HepG2 (cell line): Measurements from ENCODE around the gene KMT2E. TPM values are rescaled to one million over a fixed set of nuclear protein-coding genes. Genes with fewer than 3 reads are reported as not detected.

Experiments used
- ATAC-seq: fragments of 200-7000 bp; cut with Tn5 transposase; 3 replicates; pipeline ENCODE4 v1.9.1; 2020; ENCODE audit warnings: mild to moderate bottlenecking, moderate library complexity
- BruUV-seq: library from RNA; stranded (reverse); fragments of 400-500 nt; replicated peaks from 2 replicates; lab custom pipeline; 2021; lab: Mats Ljungman, UMichigan
- CTCF ChIA-PET: fragments of 300-600 bp; formaldehyde crosslinking; extraction: SDS; loops from one replicate; lab custom pipeline; 2021; ENCODE audit warnings: low total read pairs, inconsistent platforms, low intra/inter-chr PET ratio; lab: Yijun Ruan, JAX
- POLR2A ChIA-PET: fragments of 350-600 bp; sonication (Branson Sonifier 250); formaldehyde crosslinking; loops from one replicate; lab custom pipeline; 2020; ENCODE audit warnings: antibody characterized with exemption, inconsistent platforms; lab: Yijun Ruan, JAX
- DNase-seq: peaks from one replicate; pipeline ENCODE4 v3.0.0-alpha.2; 2015; ENCODE audit warnings: low spot score
- FAIRE-seq: peaks from 3 replicates; lab custom pipeline; 2011; peaks lifted over from hg19 to GRCh38; lab: Jason Lieb, UNC
- H2AFZ ChIP-seq: one replicate; pipeline ENCODE4 v1.6.1; 2011; ENCODE audit warnings: low read length, inconsistent platforms
- H3K27ac ChIP-seq: fragments of 300-600 bp; 3 replicates; pipeline ENCODE4 v1.8.0; 2011; ENCODE audit warnings: mixed run types, mild to moderate bottlenecking, mixed read lengths, low read length, inconsistent platforms; ENCODE audit not compliant: insufficient read depth; ENCODE audit errors: extremely low read length
- H3K27me3 ChIP-seq, 2 experiments: fragments of 200-600 bp in 1 of 2; 2 replicates in 1 of 2; 3 replicates in 1 of 2; pipeline versions ENCODE4 v1.6.0 to v1.8.0; 2011; ENCODE audit warnings: low read length in 2 of 2, mild to moderate bottlenecking in 2 of 2, moderate library complexity in 2 of 2, inconsistent platforms in 1 of 2; ENCODE audit not compliant: insufficient read depth in 2 of 2, control insufficient read depth in 1 of 2
- H3K36me3 ChIP-seq, 2 experiments: fragments of 200-600 bp in 1 of 2; replicated peaks in 1 of 2; 2 replicates in 1 of 2; 3 replicates in 1 of 2; pipeline versions ENCODE4 v1.5.1 to v1.8.0; 2011; ENCODE audit warnings: low read length in 2 of 2, inconsistent platforms in 1 of 2; ENCODE audit not compliant: insufficient read depth in 2 of 2, control insufficient read depth in 1 of 2
- H3K4me1 ChIP-seq: 2 replicates; pipeline ENCODE4 v1.5.1; 2012; ENCODE audit warnings: low read length, inconsistent platforms; ENCODE audit not compliant: insufficient read depth
- H3K4me2 ChIP-seq: 2 replicates; pipeline ENCODE4 v1.6.0; 2011; ENCODE audit warnings: low read depth, low read length, inconsistent platforms
- H3K4me3 ChIP-seq, 3 experiments: fragments of 200-600 bp in 1 of 3; sonication (generic), shearing (Covaris generic) in 1 of 3; replicated peaks in 1 of 3; 2 replicates each; pipeline ENCODE4 v1.5.1; 2011 to 2016; ENCODE audit warnings: low read length in 3 of 3, inconsistent platforms in 2 of 3, low read depth in 2 of 3, mild to moderate bottlenecking in 2 of 3, control low read depth in 1 of 3, mixed read lengths in 1 of 3; ENCODE audit not compliant: insufficient read depth in 1 of 3
- H3K79me2 ChIP-seq: one replicate; pipeline ENCODE4 v1.6.1; 2011; ENCODE audit warnings: low read length, inconsistent platforms; ENCODE audit not compliant: insufficient read depth
- H3K9ac ChIP-seq: 2 replicates; pipeline ENCODE4 v1.6.0; 2011; ENCODE audit warnings: mild to moderate bottlenecking, low read depth, low read length, inconsistent platforms; ENCODE audit not compliant: insufficient read depth
- H3K9me3 ChIP-seq: 2 replicates; pipeline ENCODE4 v1.5.1; 2012; ENCODE audit warnings: mild to moderate bottlenecking, low read length
- H4K20me1 ChIP-seq: 2 replicates; pipeline ENCODE4 v1.6.0; 2011; ENCODE audit warnings: inconsistent platforms, mild to moderate bottlenecking, low read length, moderate library complexity; ENCODE audit not compliant: insufficient read depth
- ARHGAP35 ChIP-seq: sonication (generic); formaldehyde crosslinking; IDR thresholded peaks from 2 replicates; pipeline ENCODE4 v1.9.0; 2022; ENCODE audit warnings: mild to moderate bottlenecking, inconsistent platforms, moderate library complexity, missing genetic modification reagents, borderline replicate concordance
- ATF7 ChIP-seq, 2 experiments: fragments of 450-650 bp in 1 of 2; sonication (generic) in 1 of 2; formaldehyde crosslinking in 1 of 2; IDR thresholded peaks; 2 replicates each; pipeline versions ENCODE4 v1.4.0 to v1.6.1; 2016 to 2020; ENCODE audit warnings: antibody characterized with exemption in 1 of 2, mild to moderate bottlenecking in 1 of 2, missing genetic modification reagents in 1 of 2
- ATF7-NPFF ChIP-seq: sonication (generic); formaldehyde crosslinking; IDR thresholded peaks from 2 replicates; pipeline ENCODE4 v1.8.1; 2023; ENCODE audit warnings: mild to moderate bottlenecking, low read depth, missing genetic modification reagents, moderate library complexity
- CAMTA2 ChIP-seq: sonication (generic); formaldehyde crosslinking; IDR thresholded peaks from 2 replicates; pipeline ENCODE4 v1.4.0; 2020; ENCODE audit warnings: mild to moderate bottlenecking, missing genetic modification reagents, borderline replicate concordance
- JUN ChIP-seq: sonication (generic); formaldehyde crosslinking; IDR thresholded peaks from 2 replicates; pipeline ENCODE4 v1.4.0; 2020; ENCODE audit warnings: mild to moderate bottlenecking, missing genetic modification reagents
- KDM6A ChIP-seq: IDR thresholded peaks from 2 replicates; pipeline ENCODE4 v1.6.1; 2016; ENCODE audit warnings: low read depth
- RARG ChIP-seq: sonication (generic); formaldehyde crosslinking; IDR thresholded peaks from 2 replicates; pipeline ENCODE4 v1.4.0; 2020; ENCODE audit warnings: low read depth, mild to moderate bottlenecking, missing genetic modification reagents
- SAP130 ChIP-seq: IDR thresholded peaks from 2 replicates; pipeline ENCODE4 v1.6.1; 2016; ENCODE audit warnings: low read depth
- ZC3H4 ChIP-seq: sonication (generic); formaldehyde crosslinking; IDR thresholded peaks from 2 replicates; pipeline ENCODE4 v1.4.0; 2020; ENCODE audit warnings: missing genetic modification reagents, borderline replicate concordance
- ZNF10 ChIP-seq: sonication (generic); formaldehyde crosslinking; IDR thresholded peaks from 2 replicates; pipeline ENCODE4 v1.4.0; 2020; ENCODE audit warnings: mild to moderate bottlenecking, low read depth, missing genetic modification reagents, borderline replicate concordance
- ZNF253 ChIP-seq: sonication (generic); formaldehyde crosslinking; IDR thresholded peaks from 2 replicates; pipeline ENCODE4 v1.8.0; 2022; ENCODE audit warnings: mild to moderate bottlenecking, missing genetic modification reagents, borderline replicate concordance
- ZNF350 ChIP-seq: sonication (generic); formaldehyde crosslinking; IDR thresholded peaks from 2 replicates; pipeline ENCODE4 v1.4.0; 2020; ENCODE audit warnings: mild to moderate bottlenecking, low read depth, missing genetic modification reagents, borderline replicate concordance
- ZNF749 ChIP-seq: sonication (generic); formaldehyde crosslinking; IDR thresholded peaks from 2 replicates; pipeline ENCODE4 v1.8.0; 2022; ENCODE audit warnings: mild to moderate bottlenecking, missing genetic modification reagents, moderate library complexity, borderline replicate concordance
- WGBS: methylation state at CpG from one replicate; pipeline ENCODE4 v1.1.6; 2017; ENCODE audit warnings: low lambda C conversion rate; 5-methylcytosine and 5-hydroxymethylcytosine counted together
- in situ Hi-C: cut with HindIII; loops from 2 replicates; pipeline ENCODE4 v1.10.0; 2017; ENCODE audit warnings: low pct_unique_long_range_greater_than_20kb; ENCODE audit not compliant: extremely low pct_ligation_motif_present
- intact Hi-C: fragments of 100-400 bp; cut with micrococcal nuclease; formaldehyde crosslinking; loops from one replicate; pipeline ENCODE4 v1.10.0; 2022; ENCODE audit not compliant: unreplicated experiment
- polyA plus RNA-seq, 8 experiments: library from polyadenylated mRNA; depleted of rRNA in 3 of 8; stranded (reverse) in 7 of 8; unstranded in 1 of 8; fragments of >200 nt; fragmentation: Illumina TruSeq in 4 of 8; extraction: Trizol in 4 of 8; gene quantifications; 2 replicates each; pipeline versions ENCODE4 v1.2.1 to v1.2.3, GENCODE V29; 2011 to 2016; ENCODE audit warnings: low read depth in 4 of 8, missing spikeins in 1 of 8, mixed read lengths in 1 of 8; ENCODE audit not compliant: insufficient read depth in 1 of 8
- total RNA-seq, 5 experiments: library from RNA; depleted of rRNA; stranded (reverse); fragments of >200 nt; fragmentation: Illumina TruSeq; extraction: Trizol; gene quantifications; 2 replicates each; pipeline ENCODE4 v1.2.3, GENCODE V29; 2016; ENCODE audit warnings: low read depth in 1 of 5
- TF ChIP-seq, protein P1 (sequence below): sonication (generic); formaldehyde crosslinking; IDR thresholded peaks from 2 replicates; pipeline ENCODE4 v1.5.1; 2020; ENCODE audit warnings: mild to moderate bottlenecking, missing genetic modification reagents, borderline replicate concordance
- TF ChIP-seq, protein P2 (sequence below): sonication (generic); formaldehyde crosslinking; conservative IDR thresholded peaks from 2 replicates; pipeline ENCODE4 v1.4.0; 2020; ENCODE audit warnings: missing genetic modification reagents

KMT2E gene
- total and polyA plus RNA-seq, 2 of the 13 experiments (the other 11 are each of a cell fraction or from before 2014, with no cell fraction given) = 6.3 to 24.4 TPM

DNA sequence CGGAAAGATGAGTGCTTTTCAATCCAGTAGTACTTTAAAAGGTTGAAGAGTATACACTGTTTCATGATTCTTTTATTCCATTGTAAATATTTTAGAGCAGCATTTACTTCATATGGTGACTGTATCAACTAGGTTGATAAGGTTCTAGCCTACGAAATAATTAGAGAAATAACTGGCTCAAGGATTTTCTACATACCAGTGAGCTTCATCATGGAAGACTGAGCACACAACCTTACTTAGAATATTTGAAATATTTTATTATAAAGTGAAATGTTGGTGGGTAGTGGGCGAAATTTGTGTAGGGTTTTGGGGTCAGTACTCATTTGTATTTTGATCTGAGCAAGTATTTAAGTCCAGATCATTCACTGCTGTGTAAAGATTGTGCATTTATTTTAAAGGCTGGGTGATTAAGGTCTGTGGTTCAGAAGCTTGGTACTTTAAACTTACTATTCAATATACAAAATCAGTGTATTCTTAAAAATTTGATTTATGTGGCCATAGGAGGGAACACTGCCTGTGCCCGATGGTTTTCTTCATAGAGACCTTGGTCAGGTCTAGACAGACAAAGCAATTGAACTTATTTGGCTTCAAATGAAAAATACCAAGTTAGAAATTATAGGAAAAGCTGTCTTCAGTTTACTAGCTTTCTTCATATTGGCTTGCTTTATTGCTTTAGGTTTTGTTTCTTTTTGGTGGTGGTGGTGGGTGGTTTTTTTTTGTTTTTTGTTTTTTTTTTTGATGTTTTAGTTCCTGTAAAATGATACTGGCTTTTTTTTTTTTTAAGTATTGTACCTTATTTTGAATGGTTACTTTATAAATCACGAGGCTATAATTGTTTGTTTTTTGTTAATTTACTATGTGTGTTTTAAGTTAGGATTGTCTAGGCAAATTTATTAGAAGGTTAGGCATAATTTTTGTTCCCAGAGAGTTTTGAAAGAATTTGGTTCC is 3.0 kb downstream of the KMT2E start:
- ChIA-PET CTCF (no interaction called here), POLR2A (interaction anchor here (0.7 to 3.8 kb wide), 4 partner anchors 33 to 38 kb away, joined by 4 to 50 read pairs (median 6); no protein-coding TSS in a partner anchor)
- no peak for DNase-seq
- no peak for FAIRE-seq
- Histone ChIP-seq H3K4me2 (peak overlapping the region; percentile 79), H4K20me1 (peaks cover 55% of the 10 kb centered on the region), H3K27ac (peak overlapping the region; percentile 100), H3K36me3 (no peaks in the 10 kb centered on the region; a peak in 1 of 5 replicates), H3K4me1 (peaks cover 33% of the 10 kb centered on the region), H3K27me3 (no peaks in the 10 kb centered on the region; a peak in 1 of 5 replicates), H3K4me3 (peak overlapping the region; percentile 98 to 100 (median 99); a peak in 5 of 6 replicates), H3K79me2 (peaks cover 94% of the 10 kb centered on the region), H2AFZ (no peak overlapping the region), H3K9me3 (no peaks in the 10 kb centered on the region), H3K9ac (peak overlapping the region; percentile 100)
- intact Hi-C loops = no loop called here
- TF ChIP-seq ZNF350 (CRISPR knock-in tag) (no peak), JUN (CRISPR knock-in tag) (no peak), ZNF10 (CRISPR knock-in tag) (no peak), ARHGAP35 (no peak), ZC3H4 (no peak), ATF7-NPFF (CRISPR knock-in tag) (no peak), SAP130 (CRISPR knock-in tag) (no peak), ZNF749 (CRISPR knock-in tag) (no peak), RARG (CRISPR knock-in tag) (no peak), ATF7 (IDR thresholded peaks at IDR 0.05) (no peak), ATF7 (CRISPR knock-in tag; IDR thresholded peaks at IDR 0.05) (no peak), CAMTA2 (CRISPR knock-in tag) (no peak), KDM6A (no peak), ZNF253 (CRISPR knock-in tag) (no peak)
- TF ChIP-seq, protein P1, sequence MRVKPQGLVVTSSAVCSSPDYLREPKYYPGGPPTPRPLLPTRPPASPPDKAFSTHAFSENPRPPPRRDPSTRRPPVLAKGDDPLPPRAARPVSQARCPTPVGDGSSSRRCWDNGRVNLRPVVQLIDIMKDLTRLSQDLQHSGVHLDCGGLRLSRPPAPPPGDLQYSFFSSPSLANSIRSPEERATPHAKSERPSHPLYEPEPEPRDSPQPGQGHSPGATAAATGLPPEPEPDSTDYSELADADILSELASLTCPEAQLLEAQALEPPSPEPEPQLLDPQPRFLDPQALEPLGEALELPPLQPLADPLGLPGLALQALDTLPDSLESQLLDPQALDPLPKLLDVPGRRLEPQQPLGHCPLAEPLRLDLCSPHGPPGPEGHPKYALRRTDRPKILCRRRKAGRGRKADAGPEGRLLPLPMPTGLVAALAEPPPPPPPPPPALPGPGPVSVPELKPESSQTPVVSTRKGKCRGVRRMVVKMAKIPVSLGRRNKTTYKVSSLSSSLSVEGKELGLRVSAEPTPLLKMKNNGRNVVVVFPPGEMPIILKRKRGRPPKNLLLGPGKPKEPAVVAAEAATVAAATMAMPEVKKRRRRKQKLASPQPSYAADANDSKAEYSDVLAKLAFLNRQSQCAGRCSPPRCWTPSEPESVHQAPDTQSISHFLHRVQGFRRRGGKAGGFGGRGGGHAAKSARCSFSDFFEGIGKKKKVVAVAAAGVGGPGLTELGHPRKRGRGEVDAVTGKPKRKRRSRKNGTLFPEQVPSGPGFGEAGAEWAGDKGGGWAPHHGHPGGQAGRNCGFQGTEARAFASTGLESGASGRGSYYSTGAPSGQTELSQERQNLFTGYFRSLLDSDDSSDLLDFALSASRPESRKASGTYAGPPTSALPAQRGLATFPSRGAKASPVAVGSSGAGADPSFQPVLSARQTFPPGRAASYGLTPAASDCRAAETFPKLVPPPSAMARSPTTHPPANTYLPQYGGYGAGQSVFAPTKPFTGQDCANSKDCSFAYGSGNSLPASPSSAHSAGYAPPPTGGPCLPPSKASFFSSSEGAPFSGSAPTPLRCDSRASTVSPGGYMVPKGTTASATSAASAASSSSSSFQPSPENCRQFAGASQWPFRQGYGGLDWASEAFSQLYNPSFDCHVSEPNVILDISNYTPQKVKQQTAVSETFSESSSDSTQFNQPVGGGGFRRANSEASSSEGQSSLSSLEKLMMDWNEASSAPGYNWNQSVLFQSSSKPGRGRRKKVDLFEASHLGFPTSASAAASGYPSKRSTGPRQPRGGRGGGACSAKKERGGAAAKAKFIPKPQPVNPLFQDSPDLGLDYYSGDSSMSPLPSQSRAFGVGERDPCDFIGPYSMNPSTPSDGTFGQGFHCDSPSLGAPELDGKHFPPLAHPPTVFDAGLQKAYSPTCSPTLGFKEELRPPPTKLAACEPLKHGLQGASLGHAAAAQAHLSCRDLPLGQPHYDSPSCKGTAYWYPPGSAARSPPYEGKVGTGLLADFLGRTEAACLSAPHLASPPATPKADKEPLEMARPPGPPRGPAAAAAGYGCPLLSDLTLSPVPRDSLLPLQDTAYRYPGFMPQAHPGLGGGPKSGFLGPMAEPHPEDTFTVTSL (CRISPR knock-in tag) = no peak
- TF ChIP-seq, protein P2, sequence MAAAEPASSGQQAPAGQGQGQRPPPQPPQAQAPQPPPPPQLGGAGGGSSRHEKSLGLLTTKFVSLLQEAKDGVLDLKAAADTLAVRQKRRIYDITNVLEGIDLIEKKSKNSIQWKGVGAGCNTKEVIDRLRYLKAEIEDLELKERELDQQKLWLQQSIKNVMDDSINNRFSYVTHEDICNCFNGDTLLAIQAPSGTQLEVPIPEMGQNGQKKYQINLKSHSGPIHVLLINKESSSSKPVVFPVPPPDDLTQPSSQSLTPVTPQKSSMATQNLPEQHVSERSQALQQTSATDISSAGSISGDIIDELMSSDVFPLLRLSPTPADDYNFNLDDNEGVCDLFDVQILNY (CRISPR knock-in tag) = no peak
- in situ Hi-C loops = no loop called here
- WGBS = 6% methylated on average over 5 of the region's 5 CpGs
- ATAC-seq = no peak
- BruUV-seq = no TSS peak
